Adrenal gland (tissue), 12 donors: Measurements from ENCODE around the gene PRIM2. TPM values are rescaled to one million over a fixed set of nuclear protein-coding genes. Genes with fewer than 3 reads are reported as not detected.

Experiments
- DNase-seq, 7 donors: peaks; one replicate each; pipeline ENCODE4 v3.0.0-alpha.2; 2019 to 2020
- H3K27ac ChIP-seq, 5 donors: fragments of 200-600 bp; sonication (generic) in 4 of 5; 1 replicate in 3 of 5; 2 replicates in 2 of 5; pipeline versions ENCODE4 v1.5.1 to v1.8.0; 2016 to 2020; ENCODE audit warnings: mild to moderate bottlenecking in 1 of 5
- H3K27me3 ChIP-seq: fragments of 200-600 bp; 2 replicates; pipeline ENCODE4 v1.8.0; 2021
- H3K36me3 ChIP-seq, 2 donors: fragments of 200-600 bp; replicated peaks in 1 of 2; 1 replicate in 1 of 2; 2 replicates in 1 of 2; pipeline versions ENCODE4 v1.5.1 to v1.8.0; 2018 to 2022
- H3K4me1 ChIP-seq, 2 donors: fragments of 200-600 bp; replicated peaks in 1 of 2; 1 replicate in 1 of 2; 2 replicates in 1 of 2; pipeline versions ENCODE4 v1.5.1 to v1.8.0; 2018 to 2021
- H3K4me3 ChIP-seq, 4 donors: fragments of 200-600 bp; sonication (generic) in 3 of 4; one replicate each; pipeline ENCODE4 v1.5.1; 2016 to 2018
- H3K9me3 ChIP-seq, 3 donors: fragments of 200-600 bp; sonication (generic) in 1 of 3; replicated peaks in 1 of 3; 1 replicate in 2 of 3; 2 replicates in 1 of 3; pipeline versions ENCODE4 v1.5.1 to v1.8.0; 2016 to 2021
- POLR2A ChIP-seq, 2 donors: fragments of 450-650 bp; IDR thresholded peaks; one replicate each; pipeline ENCODE4 v1.6.1; 2017; ENCODE audit warnings: antibody characterized with exemption in 2 of 2, mild to moderate bottlenecking in 2 of 2, moderate library complexity in 1 of 2
- WGBS, 4 donors: extraction: QIAGEN DNeasy Blood & Tissue Kit in 2 of 4; methylation state at CpG; one replicate each; pipeline versions ENCODE4 v1.1.5 to v1.1.7; 2013 to 2017; 5-methylcytosine and 5-hydroxymethylcytosine counted together
- intact Hi-C, 2 donors: fragments of 100-400 bp; cut with DNase I; formaldehyde crosslinking; loops; one replicate each; pipeline versions ENCODE4 v1.14.1 to v1.15.0; 2022 to 2023
- polyA plus RNA-seq, 3 donors: library from polyadenylated mRNA; stranded (reverse); fragments of 200-250 nt in 2 of 3; fragments of 350-450 nt in 1 of 3; fragmentation: Illumina TruSeq in 1 of 3; extraction: RNeasy Lipid Tissue Mini Kit (QIAGEN cat#74804) in 1 of 3; gene quantifications; one replicate each; pipeline ENCODE4 v1.2.3, GENCODE V29; 2013 to 2014
- total RNA-seq, 9 donors: library from RNA; depleted of rRNA in 4 of 9; stranded (reverse); fragments of >200 nt in 4 of 9; fragments of 120-200 nt in 1 of 9; fragmentation: NEBNext Ultra II Directional in 1 of 9; extraction: Animal tissue kit (Norgen Biotek cat#: 25700) in 1 of 9; gene quantifications; one replicate each; pipeline versions ENCODE4 v1.1.0 to v1.2.4, GENCODE V29; 2013 to 2023
- TF ChIP-seq, protein P1 (sequence below), 6 experiments: fragments of 450-650 bp in 4 of 6; fragments of 200-600 bp in 2 of 6; sonication (generic) in 1 of 6; IDR thresholded peaks; 1 replicate in 5 of 6; 2 replicates in 1 of 6; pipeline versions ENCODE4 v1.5.1 to v1.8.0; 2016 to 2021; ENCODE audit warnings: antibody characterized with exemption in 6 of 6, mild to moderate bottlenecking in 2 of 6, moderate library complexity in 1 of 6
- donor health status: healthy with polysubstance abuse.
- donor health status: Bipolar disorder and iron deficiency.
- donor health status: DM: yes; HTN: yes; CAD: no.
- donor health status: DM: no; HTN: no; CAD: no.
- donor health status: DM: no; HTN: no; CAD: no.
- donor health status: DM: yes; HTN: yes; CAD: no.

Gene PRIM2
- total and polyA plus RNA-seq, 12 donors, result 2.4 to 15.8 (median 5.9) TPM

DNA sequence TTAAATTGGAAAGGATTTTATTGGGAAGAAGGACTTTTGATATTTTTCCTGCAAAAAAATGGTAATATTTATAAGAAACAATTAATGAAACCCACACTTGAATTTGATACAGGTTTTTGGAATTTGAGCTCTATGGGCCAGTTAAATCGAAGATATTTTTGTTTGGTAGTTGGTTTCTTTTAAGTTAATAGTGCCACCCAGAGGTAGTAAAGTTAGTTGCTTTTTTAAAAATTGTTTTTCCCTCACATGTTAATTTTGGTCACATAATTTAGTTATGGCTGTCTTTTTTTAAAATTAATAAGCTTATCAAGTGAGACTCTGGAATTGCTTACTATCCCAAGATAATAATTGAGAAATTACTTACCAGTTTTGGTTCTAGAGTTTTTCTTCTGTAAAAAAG, 7.1 kb downstream of the PRIM2 start:
- Histone ChIP-seq H3K27me3 (no peaks in the 10 kb centered on the region), H3K9me3 (no peaks in the 10 kb centered on the region), H3K4me1 (no peaks in the 10 kb centered on the region), H3K36me3 (peaks cover 0 to 8% of the 10 kb centered on the region in 2 donors), H3K27ac (no peak overlapping the region), H3K4me3 (no peak overlapping the region)
- WGBS, 4 donors, result 0 to 13% (median 5%) methylated on average over 1 of the region's 1 CpG
- TF ChIP-seq, protein P1, sequence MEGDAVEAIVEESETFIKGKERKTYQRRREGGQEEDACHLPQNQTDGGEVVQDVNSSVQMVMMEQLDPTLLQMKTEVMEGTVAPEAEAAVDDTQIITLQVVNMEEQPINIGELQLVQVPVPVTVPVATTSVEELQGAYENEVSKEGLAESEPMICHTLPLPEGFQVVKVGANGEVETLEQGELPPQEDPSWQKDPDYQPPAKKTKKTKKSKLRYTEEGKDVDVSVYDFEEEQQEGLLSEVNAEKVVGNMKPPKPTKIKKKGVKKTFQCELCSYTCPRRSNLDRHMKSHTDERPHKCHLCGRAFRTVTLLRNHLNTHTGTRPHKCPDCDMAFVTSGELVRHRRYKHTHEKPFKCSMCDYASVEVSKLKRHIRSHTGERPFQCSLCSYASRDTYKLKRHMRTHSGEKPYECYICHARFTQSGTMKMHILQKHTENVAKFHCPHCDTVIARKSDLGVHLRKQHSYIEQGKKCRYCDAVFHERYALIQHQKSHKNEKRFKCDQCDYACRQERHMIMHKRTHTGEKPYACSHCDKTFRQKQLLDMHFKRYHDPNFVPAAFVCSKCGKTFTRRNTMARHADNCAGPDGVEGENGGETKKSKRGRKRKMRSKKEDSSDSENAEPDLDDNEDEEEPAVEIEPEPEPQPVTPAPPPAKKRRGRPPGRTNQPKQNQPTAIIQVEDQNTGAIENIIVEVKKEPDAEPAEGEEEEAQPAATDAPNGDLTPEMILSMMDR (IDR thresholded peaks at IDR 0.05), result peak in 5 of 6 experiments; percentile 20 to 55 (median 54)
- TF ChIP-seq POLR2A (IDR thresholded peaks at IDR 0.05), result no peak
- intact Hi-C loops, result loop anchor here in 1 of 2 donors (5.0 kb wide), 1 partner anchor 417 kb away; no protein-coding TSS in a partner anchor
- DNase-seq, result no peak

DNA sequence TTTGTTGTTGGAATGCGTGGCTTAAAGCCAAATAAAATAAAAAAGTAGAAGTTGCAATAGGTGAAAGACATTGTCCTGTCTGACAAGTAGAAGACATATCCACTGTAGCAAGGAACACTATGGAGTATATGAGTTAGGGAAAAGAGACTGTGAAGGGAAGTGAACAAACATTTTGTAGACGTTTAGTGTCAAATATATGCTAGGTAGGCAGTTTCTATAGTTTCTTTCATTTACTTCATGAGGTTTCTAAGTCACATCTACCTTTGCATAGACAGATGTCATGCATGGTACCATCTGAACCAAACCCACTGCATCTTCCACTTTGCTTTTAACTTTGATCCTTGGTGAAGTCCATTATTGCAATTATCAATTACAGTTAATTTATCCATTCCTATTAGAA, 9.9 kb downstream of the PRIM2 start:
- TF ChIP-seq, protein P1 (IDR thresholded peaks at IDR 0.05), result no peak
- TF ChIP-seq POLR2A (IDR thresholded peaks at IDR 0.05), result no peak
- 91 to 96% (median 92%) methylated on average over 2 of the region's 2 CpGs for WGBS, 4 donors
- Histone ChIP-seq H3K9me3 (peaks cover 0 to 8% (median 0%) of the 10 kb centered on the region in 3 donors), H3K4me3 (no peak overlapping the region), H3K36me3 (peaks cover 0 to 3% of the 10 kb centered on the region in 2 donors), H3K27ac (no peak overlapping the region), H3K4me1 (no peaks in the 10 kb centered on the region), H3K27me3 (no peaks in the 10 kb centered on the region)
- intact Hi-C loops, result no loop called here
- no peak for DNase-seq

DNA sequence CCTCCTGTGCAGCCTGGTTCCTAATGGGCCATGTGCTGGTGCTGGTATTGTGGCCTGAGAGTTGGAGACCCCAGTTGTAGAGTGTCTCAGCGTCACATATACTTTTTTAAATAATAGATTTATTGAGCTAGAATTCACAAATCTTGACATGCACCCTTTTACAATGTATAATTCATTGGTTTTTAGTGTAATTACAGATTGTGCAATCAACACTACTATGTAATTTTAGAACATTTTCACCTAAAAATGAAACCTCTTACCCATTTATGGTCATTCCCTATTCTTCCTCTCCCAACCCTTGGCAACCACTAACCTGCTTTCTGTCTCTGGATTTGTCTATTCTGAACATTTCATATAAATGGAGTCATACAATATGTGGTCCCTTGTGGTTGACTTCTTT, 10.6 kb downstream of the PRIM2 start:
- no peak overlapping the region for H3K27ac ChIP-seq
- intact Hi-C loops, result no loop called here
- no peak for TF ChIP-seq POLR2A (IDR thresholded peaks at IDR 0.05)
- TF ChIP-seq, protein P1 (IDR thresholded peaks at IDR 0.05), result no peak
- peaks cover 0 to 15% (median 0%) of the 10 kb centered on the region in 3 donors for H3K9me3 ChIP-seq
- H3K4me1 ChIP-seq, result no peaks in the 10 kb centered on the region
- no peak for DNase-seq
- no peak overlapping the region for H3K4me3 ChIP-seq
- no peaks in the 10 kb centered on the region for H3K27me3 ChIP-seq
- peaks cover 0 to 3% of the 10 kb centered on the region in 2 donors for H3K36me3 ChIP-seq
- 98 to 100% (median 100%) methylated on average over 1 of the region's 1 CpG for WGBS, 4 donors

DNA sequence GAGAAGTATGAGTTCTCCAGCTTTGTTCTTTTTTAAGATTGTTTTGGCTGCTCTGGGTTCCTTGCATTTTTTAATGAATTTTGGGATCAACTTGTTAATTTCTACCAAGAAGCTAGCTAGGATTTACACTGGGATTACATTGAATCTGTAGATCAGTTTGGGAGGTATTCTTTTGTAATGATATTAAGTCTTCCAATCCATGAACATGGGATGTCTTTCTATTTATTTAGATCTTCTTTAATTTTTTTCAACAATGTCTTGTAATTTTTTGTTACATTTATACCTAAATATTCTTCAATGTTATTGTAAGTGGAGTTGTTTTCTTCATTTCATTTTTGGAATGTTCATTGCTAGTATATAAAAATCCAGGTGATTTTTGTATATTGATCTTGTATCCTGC, 12.5 kb downstream of the PRIM2 start:
- no peak overlapping the region for H3K27ac ChIP-seq
- no peak for DNase-seq
- no peaks in the 10 kb centered on the region for H3K27me3 ChIP-seq
- intact Hi-C loops, result no loop called here
- no peak overlapping the region for H3K4me3 ChIP-seq
- no peak for TF ChIP-seq POLR2A (IDR thresholded peaks at IDR 0.05)
- TF ChIP-seq, protein P1 (IDR thresholded peaks at IDR 0.05), result no peak
- H3K36me3 ChIP-seq, result peaks cover 0 to 3% of the 10 kb centered on the region in 2 donors
- no peaks in the 10 kb centered on the region for H3K4me1 ChIP-seq
- peaks cover 0 to 15% (median 0%) of the 10 kb centered on the region in 3 donors for H3K9me3 ChIP-seq
